Measurements from ENCODE around the gene YEATS4.

Gene YEATS4

DNA sequence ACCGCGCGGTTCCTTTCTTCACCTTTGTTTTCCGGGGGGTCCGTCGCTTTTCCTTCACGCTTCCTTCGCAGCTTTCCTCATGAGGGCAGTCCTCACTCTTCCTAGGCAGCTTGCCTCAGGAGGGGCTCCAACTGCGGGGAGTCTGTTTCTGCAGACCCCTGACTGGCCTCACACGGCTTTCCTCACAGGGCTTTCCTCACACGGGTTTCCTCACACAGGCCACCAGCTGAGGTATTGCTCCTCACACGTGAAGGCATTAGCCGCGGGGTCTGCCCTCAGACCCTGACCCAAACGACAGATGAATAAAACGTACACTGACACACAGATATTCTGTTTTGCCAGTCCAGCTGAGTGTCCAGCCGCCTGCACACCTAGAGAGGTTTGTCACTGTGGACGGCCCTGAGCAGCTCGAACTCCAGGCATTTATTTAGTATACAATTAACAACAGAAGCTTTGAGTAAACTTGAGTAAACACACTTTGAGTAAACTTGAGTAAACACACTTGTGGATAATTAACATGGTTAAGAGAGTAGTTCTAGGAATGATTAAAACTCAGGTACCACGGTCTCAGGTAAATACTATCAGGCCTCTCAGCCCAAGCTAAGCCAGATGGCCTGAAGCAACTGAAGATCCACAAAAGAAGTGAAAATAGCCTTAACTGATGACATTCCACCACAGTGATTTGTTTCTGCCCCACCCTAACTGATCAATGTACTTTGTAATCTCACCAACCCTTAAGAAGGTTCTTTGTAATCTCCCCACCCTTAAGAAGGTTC, 27.4 kb upstream of the YEATS4 start:
- TF ChIP-seq, protein P1, sequence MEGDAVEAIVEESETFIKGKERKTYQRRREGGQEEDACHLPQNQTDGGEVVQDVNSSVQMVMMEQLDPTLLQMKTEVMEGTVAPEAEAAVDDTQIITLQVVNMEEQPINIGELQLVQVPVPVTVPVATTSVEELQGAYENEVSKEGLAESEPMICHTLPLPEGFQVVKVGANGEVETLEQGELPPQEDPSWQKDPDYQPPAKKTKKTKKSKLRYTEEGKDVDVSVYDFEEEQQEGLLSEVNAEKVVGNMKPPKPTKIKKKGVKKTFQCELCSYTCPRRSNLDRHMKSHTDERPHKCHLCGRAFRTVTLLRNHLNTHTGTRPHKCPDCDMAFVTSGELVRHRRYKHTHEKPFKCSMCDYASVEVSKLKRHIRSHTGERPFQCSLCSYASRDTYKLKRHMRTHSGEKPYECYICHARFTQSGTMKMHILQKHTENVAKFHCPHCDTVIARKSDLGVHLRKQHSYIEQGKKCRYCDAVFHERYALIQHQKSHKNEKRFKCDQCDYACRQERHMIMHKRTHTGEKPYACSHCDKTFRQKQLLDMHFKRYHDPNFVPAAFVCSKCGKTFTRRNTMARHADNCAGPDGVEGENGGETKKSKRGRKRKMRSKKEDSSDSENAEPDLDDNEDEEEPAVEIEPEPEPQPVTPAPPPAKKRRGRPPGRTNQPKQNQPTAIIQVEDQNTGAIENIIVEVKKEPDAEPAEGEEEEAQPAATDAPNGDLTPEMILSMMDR (IDR thresholded peaks at IDR 0.05) = no peak
- Histone ChIP-seq H3K4me1 (peaks cover 0 to 5% (median 0%) of the 10 kb centered on the region in 4 donors), H3K9me3 (no peaks in the 10 kb centered on the region), H3K36me3 (no peaks in the 10 kb centered on the region), H3K27me3 (no peaks in the 10 kb centered on the region), H3K4me3 (peak overlapping the region; percentile 43 to 51), H3K27ac (no peak overlapping the region)
- no peak for DNase-seq
- intact Hi-C loops (cut with DNase I; ENCODE audit: low total_unique reads) = no loop called here

DNA sequence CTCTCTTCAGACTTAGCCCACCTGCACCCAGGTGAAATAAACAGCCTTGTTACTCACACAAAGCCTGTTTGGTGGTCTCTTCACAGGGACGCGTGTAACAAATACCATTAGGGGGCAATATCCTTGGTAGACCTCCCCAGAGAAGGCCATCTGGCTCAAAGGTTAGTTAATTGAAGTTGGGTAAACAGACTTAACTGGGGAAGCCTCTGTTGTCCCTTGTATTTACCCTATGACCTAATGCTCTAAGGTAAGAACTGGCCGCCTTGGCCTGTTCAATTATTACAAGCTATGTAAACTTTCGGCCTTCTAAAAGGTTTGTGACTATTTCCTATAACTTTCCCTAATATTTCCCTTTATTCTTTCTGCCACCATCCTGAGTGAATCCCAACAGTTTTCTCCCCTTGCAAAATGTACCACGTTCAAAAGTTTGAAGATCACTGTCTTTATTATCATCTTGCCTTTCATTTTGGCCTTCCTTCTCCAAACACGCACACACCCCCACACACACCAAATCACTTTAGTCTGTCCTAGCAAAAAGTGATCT, 26.7 kb upstream of the YEATS4 start:
- intact Hi-C loops (cut with DNase I; ENCODE audit: low total_unique reads) = no loop called here
- TF ChIP-seq, protein P1 (IDR thresholded peaks at IDR 0.05) = no peak

DNA sequence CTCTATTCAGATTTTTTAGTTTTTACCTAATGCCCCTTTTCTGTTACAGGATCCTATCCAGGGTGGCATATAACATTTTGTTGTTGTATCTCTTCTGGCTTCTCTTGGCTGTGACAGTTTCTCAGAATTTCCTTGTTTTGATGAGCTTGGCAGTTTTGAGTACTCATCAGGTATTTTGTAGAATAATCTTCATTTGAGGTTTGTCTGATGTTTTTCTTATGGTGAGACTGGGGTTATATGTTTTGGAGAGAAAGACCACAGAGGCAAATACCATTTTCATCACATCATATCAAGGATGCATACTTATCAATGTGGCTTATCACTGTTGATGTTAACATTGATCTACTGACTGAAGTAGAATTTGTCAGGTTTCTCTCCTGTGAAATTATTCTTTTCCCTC, 25.4 kb upstream of the YEATS4 start:
- Histone ChIP-seq H3K27ac (no peak overlapping the region), H3K27me3 (no peaks in the 10 kb centered on the region), H3K4me3 (no peak overlapping the region), H3K4me1 (peaks cover 0 to 5% (median 0%) of the 10 kb centered on the region in 4 donors), H3K36me3 (no peaks in the 10 kb centered on the region), H3K9me3 (no peaks in the 10 kb centered on the region)
- DNase-seq = no peak
- intact Hi-C loops (cut with DNase I; ENCODE audit: low total_unique reads) = no loop called here
- TF ChIP-seq, protein P1 (IDR thresholded peaks at IDR 0.05) = no peak

More for the DNA sequence above, 26.7 kb upstream of the YEATS4 start:
- no peaks in the 10 kb centered on the region for H3K9me3 ChIP-seq
- no peaks in the 10 kb centered on the region for H3K36me3 ChIP-seq
- DNase-seq = no peak
- H3K4me1 ChIP-seq = peaks cover 0 to 5% (median 0%) of the 10 kb centered on the region in 4 donors
- no peaks in the 10 kb centered on the region for H3K27me3 ChIP-seq
- H3K27ac ChIP-seq = no peak overlapping the region
- no peak overlapping the region for H3K4me3 ChIP-seq

DNA sequence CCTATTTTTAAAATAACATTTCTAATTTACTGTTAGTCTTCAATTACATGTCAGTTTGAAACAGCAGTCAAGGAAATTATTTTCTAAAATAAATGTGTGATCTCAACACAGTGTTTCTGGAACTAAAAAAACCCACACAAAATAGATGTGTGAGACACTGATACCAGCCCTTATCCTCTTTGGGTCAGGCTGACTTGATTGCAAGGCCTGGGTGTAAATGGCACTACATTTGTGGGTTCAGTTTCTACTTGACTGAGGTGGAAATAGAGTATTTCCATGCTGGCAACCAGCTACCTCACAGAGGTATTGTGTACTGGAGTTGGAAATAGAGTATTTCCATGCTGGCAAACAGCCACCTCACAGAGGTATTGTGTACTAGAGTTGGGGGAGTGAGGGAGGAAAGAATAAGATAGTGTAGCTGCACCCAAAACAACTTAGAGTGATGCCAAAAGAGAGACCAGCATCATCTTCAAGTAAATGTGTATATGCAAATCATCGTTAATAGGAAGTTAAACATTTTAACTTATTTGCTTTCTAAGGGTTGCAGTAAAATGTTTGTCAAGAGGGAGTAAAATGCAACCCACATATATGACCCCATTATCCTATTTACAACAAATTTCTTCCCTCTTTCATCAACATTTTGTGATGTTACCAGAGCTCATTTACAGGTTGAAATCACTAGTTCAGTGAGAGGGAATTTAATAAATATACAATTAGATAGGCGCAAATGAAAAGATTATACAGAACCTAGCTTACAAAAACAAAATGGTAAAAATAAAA, 22.0 kb upstream of the YEATS4 start:
- intact Hi-C loops (cut with DNase I; ENCODE audit: low total_unique reads) = no loop called here
- no peaks in the 10 kb centered on the region for H3K4me1 ChIP-seq
- TF ChIP-seq, protein P1 (IDR thresholded peaks at IDR 0.05) = no peak
- H3K4me3 ChIP-seq = no peak overlapping the region
- no peaks in the 10 kb centered on the region for H3K9me3 ChIP-seq
- no peak for DNase-seq
- no peaks in the 10 kb centered on the region for H3K27me3 ChIP-seq
- no peak overlapping the region for H3K27ac ChIP-seq
- H3K36me3 ChIP-seq = no peaks in the 10 kb centered on the region

DNA sequence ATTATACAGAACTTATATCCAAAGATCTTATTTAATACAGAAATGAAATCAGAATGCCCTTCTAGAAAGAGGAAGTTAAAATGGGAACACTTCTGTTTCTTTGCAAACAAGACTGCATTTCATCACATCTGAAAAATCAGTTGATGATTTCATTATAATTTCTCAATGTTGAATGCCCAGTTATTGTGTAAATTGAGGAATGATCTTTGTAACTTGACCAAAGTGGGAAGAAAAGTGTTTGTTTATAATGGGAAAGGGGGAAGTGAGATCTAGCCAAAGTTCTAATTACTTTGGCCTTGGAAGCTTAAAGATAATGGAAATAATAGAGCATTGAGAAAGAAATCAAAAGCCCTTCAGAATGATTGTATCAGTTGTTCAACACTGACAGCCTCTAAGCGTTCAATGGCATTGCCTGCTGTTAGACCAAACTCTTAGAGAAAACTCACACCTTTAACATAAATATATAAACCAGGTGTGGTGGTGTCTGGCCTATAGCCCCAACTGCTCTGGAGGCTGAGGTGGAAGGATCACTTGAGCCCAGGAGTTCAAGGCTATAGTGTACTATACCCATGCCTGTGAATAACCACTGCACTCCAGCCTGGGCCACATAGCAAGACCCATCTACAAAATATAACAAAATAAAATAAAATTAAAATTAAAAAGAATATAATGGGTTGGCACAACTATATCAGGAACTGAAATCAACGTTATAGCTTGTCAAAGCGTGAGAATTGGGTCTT, 21.3 kb upstream of the YEATS4 start:
- intact Hi-C loops (cut with DNase I; ENCODE audit: low total_unique reads) = no loop called here
- TF ChIP-seq, protein P1 (IDR thresholded peaks at IDR 0.05) = no peak
- no peaks in the 10 kb centered on the region for H3K4me1 ChIP-seq

More for the DNA sequence above, 21.3 kb upstream of the YEATS4 start:
- Histone ChIP-seq H3K27me3 (no peaks in the 10 kb centered on the region), H3K4me3 (no peak overlapping the region), H3K9me3 (no peaks in the 10 kb centered on the region), H3K27ac (no peak overlapping the region), H3K36me3 (no peaks in the 10 kb centered on the region)
- DNase-seq = no peak

All from tibial artery (tissue), 4 donors.